HG02870 (cell line): Measurements from ENCODE around the gene ZNF598.
"Not testable (repeated sequence)": the region's sequence is repeated elsewhere in the genome, so short reads cannot be mapped to it uniquely, and the experiment has no call there.

Experiments used
- ATAC-seq: cut with Tn5 transposase; IDR thresholded peaks from one replicate; pipeline ENCODE4 v1.9.1; 2021; ENCODE audit warnings: mild to moderate bottlenecking, moderate library complexity; ENCODE audit not compliant: unreplicated experiment

The ZNF598 gene

GRCh38 chr16:2040787-2041522, 31.3 kb upstream of the ZNF598 start:
- ATAC-seq = no peak

GRCh38 chr16:2040041-2040786, 30.6 kb upstream of the ZNF598 start:
- no peak for ATAC-seq

- no peak for ATAC-seq
Measured at GRCh38 chr16:2039274-2040031, 29.8 kb upstream of the ZNF598 start.

- no peak for ATAC-seq
Measured at GRCh38 chr16:2038382-2039231, 29.0 kb upstream of the ZNF598 start.

- ATAC-seq = no peak
Measured at GRCh38 chr16:2037647-2038381, 28.2 kb upstream of the ZNF598 start.

DNA sequence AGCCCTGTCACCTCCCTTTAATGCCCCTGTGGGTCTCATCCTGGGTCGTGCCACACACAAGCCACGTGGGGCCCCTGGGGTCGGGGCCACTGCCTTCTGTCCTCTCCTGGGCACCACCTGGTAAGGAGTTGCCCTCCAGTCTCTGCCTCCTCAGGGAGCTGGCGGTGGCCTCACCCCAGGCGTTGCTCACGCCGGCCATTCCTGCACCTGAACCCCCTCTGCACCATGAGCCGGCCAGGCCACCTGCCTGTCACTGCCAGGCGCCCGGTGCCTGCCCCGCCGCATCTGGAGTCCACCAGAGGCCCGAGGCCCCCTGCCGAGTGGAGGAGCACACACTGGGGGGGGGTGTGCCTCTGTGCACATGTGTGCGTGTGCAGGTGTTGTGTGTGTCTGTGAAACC, 27.5 kb upstream of the ZNF598 start:
- ATAC-seq = no peak

DNA sequence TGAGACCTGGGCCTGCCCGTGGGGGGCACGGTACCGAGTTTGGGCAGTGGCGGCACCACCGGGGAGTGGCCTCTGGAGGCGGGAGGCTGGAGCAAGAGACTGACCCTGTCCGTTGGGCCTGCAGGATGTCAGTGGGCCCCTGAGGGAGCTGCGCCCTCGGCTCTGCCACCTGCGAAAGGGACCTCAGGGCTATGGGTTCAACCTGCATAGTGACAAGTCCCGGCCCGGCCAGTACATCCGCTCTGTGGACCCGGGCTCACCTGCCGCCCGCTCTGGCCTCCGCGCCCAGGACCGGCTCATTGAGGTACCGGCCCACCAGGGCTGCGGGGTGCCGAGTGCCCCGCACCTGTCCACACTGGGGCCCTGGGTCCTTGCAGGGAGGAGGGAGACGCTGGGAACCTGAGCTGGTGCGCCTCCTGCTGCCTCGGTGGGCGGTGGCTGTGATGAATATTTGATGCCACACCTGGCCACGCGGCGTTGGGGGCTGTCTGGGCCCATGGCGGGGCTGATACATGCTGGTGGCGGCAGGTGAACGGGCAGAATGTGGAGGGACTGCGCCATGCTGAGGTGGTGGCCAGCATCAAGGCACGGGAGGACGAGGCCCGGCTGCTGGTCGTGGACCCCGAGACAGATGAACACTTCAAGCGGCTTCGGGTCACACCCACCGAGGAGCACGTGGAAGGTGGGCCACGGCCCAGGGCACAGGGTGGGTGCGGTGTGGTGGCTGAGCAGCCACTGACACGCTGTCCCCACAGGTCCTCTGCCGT, 26.8 kb upstream of the ZNF598 start:
- ATAC-seq = no peak

- no peak for ATAC-seq
Measured at GRCh38 chr16:2035431-2036199, 26.0 kb upstream of the ZNF598 start.

- ATAC-seq = no peak
Measured at GRCh38 chr16:2034696-2035430, 25.2 kb upstream of the ZNF598 start.

DNA sequence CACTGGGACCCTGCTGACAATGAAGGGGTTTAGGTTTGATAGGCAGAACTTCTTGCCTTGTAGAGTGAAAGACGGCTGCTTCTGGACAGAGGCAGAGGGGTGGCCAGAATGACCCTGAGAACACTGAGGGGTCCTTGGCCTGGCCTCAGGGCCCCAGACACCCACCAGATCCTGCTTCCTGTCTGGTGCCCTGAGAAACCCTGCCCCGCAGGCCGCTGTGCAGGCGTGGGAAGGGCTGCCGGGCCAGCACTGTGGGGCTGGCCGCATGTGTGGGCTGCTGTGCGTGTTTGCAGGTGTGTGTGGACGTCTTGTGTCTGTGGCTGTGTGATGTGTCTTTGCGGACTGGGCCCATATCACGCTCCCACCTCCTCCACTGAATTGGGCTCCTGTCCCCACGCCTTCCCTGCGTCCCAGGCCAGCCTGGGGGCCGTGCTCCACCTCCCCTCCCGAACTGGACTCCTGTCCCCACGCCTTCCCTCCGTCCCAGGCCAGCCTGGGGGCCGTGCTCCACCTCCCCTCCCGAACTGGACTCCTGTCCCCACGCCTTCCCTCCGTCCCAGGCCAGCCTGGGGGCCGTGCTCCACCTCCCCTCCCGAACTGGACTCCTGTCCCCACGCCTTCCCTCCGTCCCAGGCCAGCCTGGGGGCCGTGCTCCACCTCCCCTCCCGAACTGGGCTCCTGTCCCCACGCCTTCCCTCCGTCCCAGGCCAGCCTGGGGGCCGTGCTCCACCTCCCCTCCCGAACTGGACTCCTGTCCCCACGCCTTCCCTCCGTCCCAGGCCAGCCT, 24.5 kb upstream of the ZNF598 start:
- ATAC-seq = not testable (repeated sequence)

DNA sequence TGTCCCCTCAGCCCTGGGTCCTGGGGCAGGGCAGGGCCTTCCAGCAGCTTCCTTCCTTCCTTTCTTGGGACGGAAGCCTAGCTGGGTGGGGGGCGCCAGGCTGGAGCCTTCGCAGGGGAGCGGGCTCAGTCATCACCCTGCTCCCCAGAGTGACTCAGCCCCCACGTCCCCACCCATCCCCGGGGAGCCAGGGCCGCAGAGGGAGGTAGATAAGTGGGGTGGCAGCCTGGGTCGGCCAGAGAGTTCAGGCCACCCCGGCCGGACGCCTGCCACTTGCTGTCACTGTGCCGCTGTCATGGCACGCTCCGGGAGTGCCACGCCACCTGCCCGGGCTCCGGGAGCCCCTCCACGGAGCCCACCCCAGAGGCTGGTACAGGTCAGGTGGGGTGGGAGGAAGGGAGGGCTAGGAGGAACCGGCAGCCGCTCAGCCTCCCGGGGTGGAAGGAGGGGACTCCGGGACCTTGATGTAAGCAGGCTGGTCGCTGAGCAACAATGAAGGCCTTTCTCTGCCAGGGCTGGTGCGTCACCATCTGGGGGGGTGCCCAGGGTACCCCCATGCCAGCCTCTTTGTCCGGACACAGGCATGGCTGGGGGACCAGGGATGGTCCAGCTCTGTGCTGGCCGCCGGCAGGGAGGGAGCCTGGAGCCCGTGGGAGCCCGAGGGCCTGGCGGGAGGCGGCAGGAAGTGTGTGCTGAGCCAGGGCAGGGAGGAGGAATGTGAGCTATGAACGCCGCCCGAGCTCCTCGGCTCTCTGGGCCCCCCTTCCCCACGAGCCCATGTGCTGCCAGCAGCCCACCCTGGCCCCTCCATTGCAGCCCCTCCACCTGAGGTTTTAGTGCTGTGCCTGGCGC, 23.7 kb upstream of the ZNF598 start:
- ATAC-seq = no peak

GRCh38 chr16:2032285-2033056, 22.9 kb upstream of the ZNF598 start:
- no peak for ATAC-seq

DNA sequence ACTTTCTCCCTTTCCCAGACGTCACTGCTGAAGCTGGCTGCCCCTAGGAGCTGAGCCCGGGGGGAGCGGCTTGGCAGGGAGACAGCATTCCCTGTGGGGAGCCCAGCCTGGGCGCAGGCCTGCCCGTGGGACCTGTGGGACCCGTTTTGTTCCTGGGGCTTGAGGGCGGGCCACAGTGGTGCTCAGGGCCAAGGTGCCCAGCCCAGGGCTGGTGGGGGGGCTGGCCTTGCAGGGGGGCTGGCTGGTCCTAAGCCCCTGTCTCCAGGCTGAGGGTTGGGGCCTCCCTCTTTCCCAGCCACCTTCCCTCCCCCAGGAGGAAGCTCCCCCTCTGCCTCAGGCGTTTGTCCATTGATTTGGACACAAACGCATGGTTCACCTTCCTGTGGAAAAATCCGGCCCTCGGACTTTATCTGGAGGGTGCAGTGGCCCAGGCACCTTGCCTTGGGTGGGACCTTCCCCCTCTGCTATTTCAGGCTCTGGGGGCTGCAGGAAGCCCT, 21.5 kb upstream of the ZNF598 start:
- ATAC-seq = no peak

GRCh38 chr16:2030036-2030435, 20.4 kb upstream of the ZNF598 start:
- no peak for ATAC-seq

- no peak for ATAC-seq
Measured at GRCh38 chr16:2029350-2029749, 19.7 kb upstream of the ZNF598 start.
